Suprapubic skin (tissue), 4 donors: ENCODE measurements around the gene RXRA.

Source experiments
- CTCF ChIP-seq, 2 donors: fragments of 200-600 bp in 1 of 2; fragments of 450-650 bp in 1 of 2; sonication (generic) in 1 of 2; IDR thresholded peaks; one replicate each; pipeline ENCODE4 v1.5.1; 2016 to 2019; ENCODE audit warnings: antibody characterized with exemption in 2 of 2, mild to moderate bottlenecking in 1 of 2, moderate library complexity in 1 of 2
- POLR2A ChIP-seq, 2 donors: fragments of 450-650 bp; IDR thresholded peaks; one replicate each; pipeline ENCODE4 v1.6.1; 2017; ENCODE audit warnings: antibody characterized with exemption in 2 of 2, mild to moderate bottlenecking in 2 of 2, moderate library complexity in 2 of 2
- POLR2AphosphoS5 ChIP-seq, 3 donors: sonication (generic); formaldehyde crosslinking; IDR thresholded peaks; one replicate each; pipeline ENCODE4 v1.6.1; 2017; ENCODE audit warnings: antibody characterized with exemption in 3 of 3

DNA sequence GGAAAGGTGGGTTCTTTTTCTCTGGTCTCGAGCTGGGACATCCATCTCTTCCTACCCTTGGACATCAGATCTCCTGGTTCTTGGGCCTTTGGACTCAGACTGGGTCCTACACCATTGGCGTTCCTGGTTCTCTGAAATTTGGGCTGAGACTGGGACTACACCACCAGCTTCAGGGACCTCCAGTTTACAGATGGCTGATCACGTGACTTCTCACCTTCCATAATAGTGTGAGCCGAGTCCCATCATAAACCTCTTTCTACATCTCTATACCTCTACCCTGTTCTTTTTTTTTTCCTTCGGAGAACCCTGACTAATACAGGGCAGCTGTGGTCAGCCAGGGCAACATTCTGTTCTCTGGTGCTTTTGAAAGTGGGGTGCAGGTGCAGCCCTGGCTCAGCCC lies 27.2 kb upstream of the RXRA start:
- TF ChIP-seq POLR2A (IDR thresholded peaks at IDR 0.05) = no peak
- no peak for TF ChIP-seq CTCF (IDR thresholded peaks at IDR 0.05)
- no peak for TF ChIP-seq POLR2AphosphoS5 (IDR thresholded peaks at IDR 0.05)
